Nephron progenitor cell (in vitro differentiated cells): ENCODE measurements around the gene CSAD.

ENCODE experiments used
- DNase-seq: peaks from one replicate; pipeline ENCODE4 v3.0.0; 2021
- H3K27ac Mint-ChIP-seq: 2 replicates; pipeline ENCODE4 v1.8.0; 2021; ENCODE audit warnings: mild to moderate bottlenecking, moderate library complexity, mixed read lengths
- H3K27me3 Mint-ChIP-seq: 2 replicates; pipeline ENCODE4 v1.8.0; 2021; ENCODE audit warnings: mild to moderate bottlenecking, low read depth, mixed read lengths; ENCODE audit not compliant: poor library complexity
- H3K36me3 Mint-ChIP-seq: 2 replicates; pipeline ENCODE4 v1.8.0; 2021; ENCODE audit warnings: low read depth, mixed read lengths
- H3K4me1 Mint-ChIP-seq: 2 replicates; pipeline ENCODE4 v1.8.0; 2021; ENCODE audit warnings: mixed read lengths
- H3K4me3 Mint-ChIP-seq: 2 replicates; pipeline ENCODE4 v1.8.0; 2021; ENCODE audit warnings: mild to moderate bottlenecking, moderate library complexity, mixed read lengths
- H3K9me3 Mint-ChIP-seq: 2 replicates; pipeline ENCODE4 v1.8.0; 2021; ENCODE audit warnings: mild to moderate bottlenecking, moderate library complexity, mixed read lengths
- TF ChIP-seq, protein P1 (sequence below): fragments of 200-600 bp; sonication (generic); IDR thresholded peaks from 2 replicates; pipeline ENCODE4 v1.5.0; 2021; ENCODE audit warnings: antibody characterized with exemption

Gene CSAD

DNA sequence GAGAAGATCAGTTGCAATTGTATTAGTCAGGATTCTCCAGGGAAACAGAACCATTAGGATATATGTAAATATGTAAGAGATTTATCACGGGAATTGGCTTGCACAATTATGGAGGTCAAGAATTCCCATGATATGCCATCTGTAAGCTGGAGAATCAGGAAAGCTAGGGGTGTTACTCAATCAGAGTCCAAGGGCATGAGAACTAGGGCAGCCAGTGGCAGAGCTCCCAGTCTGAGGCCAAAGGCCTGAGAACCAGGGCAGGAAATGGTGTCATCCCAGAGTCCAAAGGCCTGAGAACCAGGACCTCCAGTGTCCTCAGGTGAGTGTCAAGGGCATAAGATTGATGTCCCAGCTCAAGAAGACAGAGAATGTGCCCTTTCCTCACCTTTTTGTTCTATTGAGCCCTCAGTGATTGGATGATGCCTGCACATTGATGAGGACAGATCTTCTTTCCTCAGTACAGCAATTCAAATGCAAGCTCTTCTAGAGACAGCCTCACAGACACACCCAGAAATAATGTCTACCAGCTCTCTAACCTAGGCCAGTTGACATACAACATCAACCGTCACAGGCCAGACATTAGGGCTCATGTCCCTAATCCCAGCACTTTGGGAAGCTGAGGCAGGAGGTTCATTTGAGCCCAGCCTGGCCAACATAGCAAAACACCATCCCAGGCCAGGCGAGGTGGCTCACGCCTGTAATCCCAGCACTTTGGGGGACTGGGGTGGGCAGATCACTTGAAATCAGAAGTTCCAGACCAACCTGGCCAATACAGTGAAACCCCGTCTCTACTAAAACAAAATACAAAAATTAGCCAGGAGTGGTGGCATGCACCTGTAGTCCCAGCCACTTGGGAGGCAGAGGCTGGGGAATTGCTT is 35.1 kb downstream of the CSAD start:
- TF ChIP-seq, protein P1, sequence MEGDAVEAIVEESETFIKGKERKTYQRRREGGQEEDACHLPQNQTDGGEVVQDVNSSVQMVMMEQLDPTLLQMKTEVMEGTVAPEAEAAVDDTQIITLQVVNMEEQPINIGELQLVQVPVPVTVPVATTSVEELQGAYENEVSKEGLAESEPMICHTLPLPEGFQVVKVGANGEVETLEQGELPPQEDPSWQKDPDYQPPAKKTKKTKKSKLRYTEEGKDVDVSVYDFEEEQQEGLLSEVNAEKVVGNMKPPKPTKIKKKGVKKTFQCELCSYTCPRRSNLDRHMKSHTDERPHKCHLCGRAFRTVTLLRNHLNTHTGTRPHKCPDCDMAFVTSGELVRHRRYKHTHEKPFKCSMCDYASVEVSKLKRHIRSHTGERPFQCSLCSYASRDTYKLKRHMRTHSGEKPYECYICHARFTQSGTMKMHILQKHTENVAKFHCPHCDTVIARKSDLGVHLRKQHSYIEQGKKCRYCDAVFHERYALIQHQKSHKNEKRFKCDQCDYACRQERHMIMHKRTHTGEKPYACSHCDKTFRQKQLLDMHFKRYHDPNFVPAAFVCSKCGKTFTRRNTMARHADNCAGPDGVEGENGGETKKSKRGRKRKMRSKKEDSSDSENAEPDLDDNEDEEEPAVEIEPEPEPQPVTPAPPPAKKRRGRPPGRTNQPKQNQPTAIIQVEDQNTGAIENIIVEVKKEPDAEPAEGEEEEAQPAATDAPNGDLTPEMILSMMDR = no peak
- H3K36me3 Mint-ChIP-seq = no peaks in the 10 kb centered on the region
- no peak overlapping the region for H3K27ac Mint-ChIP-seq
- DNase-seq = no peak
- no peak overlapping the region for H3K4me3 Mint-ChIP-seq
- H3K9me3 Mint-ChIP-seq = no peaks in the 10 kb centered on the region
- H3K4me1 Mint-ChIP-seq = peaks cover 6% of the 10 kb centered on the region
- peaks cover 11% of the 10 kb centered on the region for H3K27me3 Mint-ChIP-seq

DNA sequence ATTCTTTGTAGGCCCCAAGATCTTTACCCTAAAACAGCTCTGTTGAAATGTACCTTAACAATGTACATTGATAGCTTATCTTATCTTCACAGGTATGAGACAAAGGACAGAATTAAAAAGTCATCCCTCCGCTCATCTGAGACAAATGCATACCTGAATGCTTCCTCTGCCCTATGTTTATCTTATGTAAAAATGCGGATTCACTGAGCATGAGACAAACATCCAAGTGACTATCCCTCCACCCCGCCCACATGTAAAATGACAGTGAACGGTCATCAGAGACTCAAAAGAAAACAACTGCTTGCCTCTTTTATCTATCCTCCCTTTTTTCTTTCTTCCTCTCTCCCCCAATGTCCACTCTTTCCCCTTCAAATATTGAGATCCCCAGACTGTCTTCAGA is 37.4 kb downstream of the CSAD start:
- H3K27me3 Mint-ChIP-seq = peaks cover 8% of the 10 kb centered on the region
- no peaks in the 10 kb centered on the region for H3K36me3 Mint-ChIP-seq
- TF ChIP-seq, protein P1 = no peak
- no peak overlapping the region for H3K27ac Mint-ChIP-seq
- peaks cover 20% of the 10 kb centered on the region for H3K9me3 Mint-ChIP-seq
- DNase-seq = no peak
- no peaks in the 10 kb centered on the region for H3K4me1 Mint-ChIP-seq
- H3K4me3 Mint-ChIP-seq = no peak overlapping the region

DNA sequence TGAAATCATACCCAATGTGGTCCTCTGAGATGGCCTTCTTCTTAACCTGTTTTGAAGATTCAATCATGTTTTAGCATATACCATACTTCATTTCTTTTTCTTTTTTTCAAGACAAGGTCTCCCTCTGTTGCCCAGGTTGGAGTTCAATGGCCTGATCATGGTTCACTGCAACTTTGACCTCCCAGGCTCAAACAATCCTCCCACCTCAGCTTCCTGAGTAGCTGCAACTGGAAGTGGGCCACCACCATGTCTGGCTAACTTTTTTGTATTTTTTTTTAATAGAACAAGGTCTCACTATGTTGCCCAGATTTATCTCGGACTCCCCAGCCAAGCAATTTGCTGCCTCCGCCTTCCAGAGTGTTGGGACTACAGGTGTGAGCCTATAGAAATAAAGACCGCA is 47.0 kb downstream of the CSAD start:
- peaks cover 4% of the 10 kb centered on the region for H3K4me1 Mint-ChIP-seq
- H3K27ac Mint-ChIP-seq = no peak overlapping the region
- no peaks in the 10 kb centered on the region for H3K36me3 Mint-ChIP-seq
- H3K27me3 Mint-ChIP-seq = peaks cover 26% of the 10 kb centered on the region
- TF ChIP-seq, protein P1 = no peak
- no peak overlapping the region for H3K4me3 Mint-ChIP-seq
- peaks cover 26% of the 10 kb centered on the region for H3K9me3 Mint-ChIP-seq
- no peak for DNase-seq

DNA sequence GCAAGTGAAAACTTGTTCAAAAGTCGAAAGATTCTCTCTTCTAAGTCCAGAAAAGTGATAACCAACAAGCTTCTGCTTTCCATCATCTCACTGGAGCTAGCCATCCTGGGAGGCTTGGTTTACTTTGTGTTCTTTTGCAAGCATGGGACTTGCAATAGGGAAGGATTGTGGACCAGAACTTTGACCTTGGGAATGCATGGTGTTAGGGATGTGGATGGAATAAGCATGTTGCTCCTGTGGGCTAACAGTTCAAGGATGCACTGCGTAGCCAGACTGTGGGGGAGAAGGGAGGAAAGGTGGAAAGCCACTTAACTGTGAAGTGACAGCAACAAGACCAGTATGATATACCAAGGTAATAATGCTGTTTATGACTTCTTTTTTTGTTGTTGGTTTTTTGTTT is 48.9 kb downstream of the CSAD start:
- no peak for DNase-seq
- H3K9me3 Mint-ChIP-seq = peaks cover 10% of the 10 kb centered on the region
- H3K27ac Mint-ChIP-seq = no peak overlapping the region
- TF ChIP-seq, protein P1 = no peak
- no peak overlapping the region for H3K4me3 Mint-ChIP-seq
- peaks cover 4% of the 10 kb centered on the region for H3K4me1 Mint-ChIP-seq
- H3K27me3 Mint-ChIP-seq = peaks cover 29% of the 10 kb centered on the region
- no peaks in the 10 kb centered on the region for H3K36me3 Mint-ChIP-seq

DNA sequence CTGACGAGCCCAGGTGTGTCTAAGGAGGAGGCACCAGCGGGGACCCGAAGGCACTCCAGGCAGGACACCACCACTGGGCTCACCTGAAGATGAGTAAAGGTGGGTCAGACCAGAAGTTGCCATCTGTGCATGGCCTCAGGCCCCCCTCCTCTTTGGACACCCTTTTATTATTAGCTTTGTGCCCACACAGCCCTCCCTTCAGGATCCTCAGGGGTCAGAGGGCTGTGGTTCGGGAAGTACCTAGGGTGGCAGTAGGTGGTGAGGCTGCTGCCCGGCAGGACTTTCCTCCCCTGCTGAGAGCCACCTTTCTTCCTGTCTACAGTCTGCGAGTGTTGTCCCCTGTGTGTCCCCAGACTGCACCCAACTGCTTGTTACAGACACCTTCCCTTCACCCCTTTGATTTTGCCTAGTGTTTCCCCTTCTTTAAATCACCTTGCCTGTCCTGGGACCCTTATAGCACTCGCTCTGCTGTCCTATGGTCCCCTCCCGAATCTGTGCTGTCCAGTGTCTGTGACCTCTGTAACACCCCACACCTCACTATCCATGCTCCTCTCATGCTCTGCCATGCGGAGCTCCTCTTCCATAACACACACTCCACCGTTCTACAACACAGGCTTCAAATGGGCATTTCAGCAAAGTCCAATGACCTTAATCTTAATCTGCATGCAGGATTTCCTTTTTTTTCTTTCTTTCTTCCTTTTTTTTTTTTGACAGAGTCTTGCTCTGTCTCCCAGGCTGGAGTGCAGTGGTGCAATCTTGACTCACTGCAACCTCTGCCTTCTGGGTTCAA is 51.8 kb downstream of the CSAD start:
- DNase-seq = no peak
- Mint-ChIP-seq H3K4me1 (peaks cover 4% of the 10 kb centered on the region), H3K4me3 (no peak overlapping the region), H3K36me3 (no peaks in the 10 kb centered on the region), H3K27me3 (peaks cover 30% of the 10 kb centered on the region), H3K27ac (no peak overlapping the region), H3K9me3 (peaks cover 4% of the 10 kb centered on the region)
- TF ChIP-seq, protein P1 = no peak
